Neural progenitor cell (in vitro differentiated cells): ENCODE data around the gene TMEM100. TPM values are rescaled to one million over a fixed set of nuclear protein-coding genes. Genes with fewer than 3 reads are reported as not detected.
"Not testable (repeated sequence)": the region's sequence is repeated elsewhere in the genome, so short reads cannot be mapped to it uniquely, and the experiment has no call there.

Experiments used
- DNase-seq: peaks from one replicate; pipeline ENCODE4 v3.0.0-alpha.2; 2016; ENCODE audit warnings: low spot score
- H2AFZ ChIP-seq: fragments of 200-600 bp; sonication (generic); replicated peaks from 2 replicates; pipeline ENCODE4 v1.6.1; 2016; ENCODE audit warnings: antibody characterized with exemption
- H3F3A ChIP-seq: fragments of 200-600 bp; sonication (generic); 2 replicates; pipeline ENCODE4 v1.6.1; 2016; ENCODE audit warnings: antibody characterized with exemption, low read depth
- H3K27ac ChIP-seq: fragments of 200-600 bp; sonication (generic); 2 replicates; pipeline ENCODE4 v1.5.1; 2016; ENCODE audit warnings: mild to moderate bottlenecking
- H3K27me3 ChIP-seq: fragments of 200-600 bp; sonication (generic); 2 replicates; pipeline ENCODE4 v1.6.1; 2016; ENCODE audit warnings: mild to moderate bottlenecking, moderate library complexity
- H3K36me3 ChIP-seq: fragments of 200-600 bp; sonication (generic); 2 replicates; pipeline ENCODE4 v1.5.1; 2016
- H3K4me1 ChIP-seq: fragments of 200-600 bp; sonication (generic); 2 replicates; pipeline ENCODE4 v1.6.1; 2016; ENCODE audit warnings: mixed run types
- H3K4me2 ChIP-seq: fragments of 200-600 bp; sonication (generic); 2 replicates; pipeline ENCODE4 v1.6.1; 2016
- H3K4me3 ChIP-seq: fragments of 200-600 bp; sonication (generic); 2 replicates; pipeline ENCODE4 v1.5.1; 2016
- H3K79me2 ChIP-seq: fragments of 200-600 bp; sonication (generic); 2 replicates; pipeline ENCODE4 v1.6.1; 2016; ENCODE audit warnings: low read depth
- H3K9ac ChIP-seq: fragments of 200-600 bp; sonication (generic); 2 replicates; pipeline ENCODE4 v1.6.1; 2016
- H3K9me3 ChIP-seq: fragments of 200-600 bp; sonication (generic); 2 replicates; pipeline ENCODE4 v1.5.1; 2016; ENCODE audit warnings: low read depth
- H4K20me1 ChIP-seq: fragments of 200-600 bp; sonication (generic); 2 replicates; pipeline ENCODE4 v1.6.1; 2016; ENCODE audit warnings: low read depth
- H3K27ac Mint-ChIP-seq: 3 replicates; pipeline ENCODE4 v1.8.0; 2021; ENCODE audit warnings: mixed read lengths
- H3K27me3 Mint-ChIP-seq: 2 replicates; pipeline ENCODE4 v1.8.0; 2022; ENCODE audit warnings: low read depth, mild to moderate bottlenecking, inconsistent platforms, moderate library complexity, mixed read lengths; ENCODE audit not compliant: insufficient read depth
- H3K36me3 Mint-ChIP-seq: 3 replicates; pipeline ENCODE4 v1.8.0; 2021; ENCODE audit warnings: mixed read lengths
- H3K4me1 Mint-ChIP-seq: 3 replicates; pipeline ENCODE4 v1.8.0; 2021; ENCODE audit warnings: mixed read lengths
- H3K4me3 Mint-ChIP-seq: 3 replicates; pipeline ENCODE4 v1.8.0; 2021; ENCODE audit warnings: mild to moderate bottlenecking, moderate library complexity, mixed read lengths
- H3K9me3 Mint-ChIP-seq: 3 replicates; pipeline ENCODE4 v1.8.0; 2020; ENCODE audit warnings: mixed read lengths
- CTCF ChIP-seq: fragments of 200-600 bp; sonication (generic); IDR thresholded peaks from 2 replicates; pipeline ENCODE4 v1.5.1; 2017; ENCODE audit warnings: antibody characterized with exemption, mild to moderate bottlenecking
- EZH2 ChIP-seq: fragments of 200-600 bp; sonication (generic); IDR thresholded peaks from 2 replicates; pipeline ENCODE4 v1.6.1; 2017; ENCODE audit warnings: antibody characterized with exemption, mild to moderate bottlenecking, moderate library complexity
- EZH2phosphoT487 ChIP-seq: fragments of 200-600 bp; sonication (generic); IDR thresholded peaks from 2 replicates; pipeline ENCODE4 v1.6.1; 2017; ENCODE audit warnings: antibody characterized with exemption
- total RNA-seq: library from RNA; depleted of rRNA; stranded (reverse); fragments of >200 nt; gene quantifications from 2 replicates; pipeline ENCODE4 v1.2.3, GENCODE V29; 2015; ENCODE audit warnings: low replicate concordance

TMEM100 gene
- total RNA-seq, 1 donor from 2014 or later: 1.2 TPM

GRCh38 chr17:55676274-55676673, 46.4 kb downstream of the TMEM100 start:
- H3K27ac ChIP-seq: no peak overlapping the region
- H4K20me1 ChIP-seq: no peaks in the 10 kb centered on the region
- H2AFZ ChIP-seq: no peak overlapping the region
- Mint-ChIP-seq H3K36me3 (no peaks in the 10 kb centered on the region), H3K27me3 (no peaks in the 10 kb centered on the region), H3K4me1 (no peaks in the 10 kb centered on the region), H3K9me3 (no peaks in the 10 kb centered on the region), H3K4me3 (no peak overlapping the region), H3K27ac (no peak overlapping the region)
- no peak overlapping the region for H3K4me3 ChIP-seq
- no peaks in the 10 kb centered on the region for H3K79me2 ChIP-seq
- H3K4me2 ChIP-seq: no peak overlapping the region
- TF ChIP-seq CTCF: no peak
- no peak for TF ChIP-seq EZH2
- TF ChIP-seq EZH2phosphoT487: no peak
- H3K27me3 ChIP-seq: no peaks in the 10 kb centered on the region
- H3K9ac ChIP-seq: no peak overlapping the region
- DNase-seq: no peak
- H3F3A ChIP-seq: no peaks in the 10 kb centered on the region
- no peaks in the 10 kb centered on the region for H3K9me3 ChIP-seq
- no peaks in the 10 kb centered on the region for H3K36me3 ChIP-seq
- H3K4me1 ChIP-seq: no peaks in the 10 kb centered on the region

DNA sequence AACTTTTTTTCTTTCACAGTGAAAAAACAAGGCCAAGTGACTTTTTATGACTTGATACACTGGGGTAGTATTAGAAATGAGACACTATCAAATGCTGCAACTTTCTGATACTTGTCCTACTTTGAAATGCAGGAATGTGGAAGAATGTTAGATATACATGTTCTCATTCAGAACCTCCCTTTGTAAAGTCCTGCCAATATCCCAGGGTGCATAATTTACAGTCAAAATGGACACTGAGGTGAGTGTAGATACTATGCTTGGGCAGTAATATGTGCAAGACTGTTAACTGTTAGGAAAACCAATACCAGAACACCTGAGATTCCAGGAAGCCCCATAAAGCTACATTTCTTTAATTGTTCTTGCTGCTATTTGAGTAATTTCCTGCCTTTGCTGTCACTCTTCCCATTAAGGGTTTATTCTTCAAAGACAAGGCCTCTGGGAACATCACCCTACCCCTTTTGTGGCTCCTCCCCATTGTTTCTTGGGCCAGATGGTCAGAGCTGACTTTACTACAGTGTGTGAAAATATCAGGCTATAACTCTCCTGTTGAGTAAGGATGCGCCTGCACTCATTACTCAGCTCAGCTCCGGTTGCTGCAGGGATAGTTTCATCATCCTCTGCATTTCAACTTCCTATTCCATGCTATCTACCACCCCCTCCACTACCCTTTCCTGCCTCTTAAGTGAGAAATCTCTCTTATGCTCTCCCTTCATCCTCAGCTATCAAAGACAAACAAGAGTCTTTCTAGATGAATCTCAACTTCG, 48.7 kb downstream of the TMEM100 start:
- Histone ChIP-seq H3K79me2 (no peaks in the 10 kb centered on the region), H3K9me3 (no peaks in the 10 kb centered on the region), H3K4me2 (no peak overlapping the region), H3K36me3 (no peaks in the 10 kb centered on the region), H3K27ac (no peak overlapping the region), H2AFZ (no peak overlapping the region), H3K4me1 (peaks cover 3% of the 10 kb centered on the region), H4K20me1 (no peaks in the 10 kb centered on the region), H3K9ac (no peak overlapping the region), H3K4me3 (no peak overlapping the region), H3F3A (no peaks in the 10 kb centered on the region), H3K27me3 (no peaks in the 10 kb centered on the region)
- no peak for DNase-seq
- Mint-ChIP-seq H3K9me3 (no peaks in the 10 kb centered on the region), H3K27me3 (peaks cover 2% of the 10 kb centered on the region), H3K36me3 (no peaks in the 10 kb centered on the region), H3K27ac (no peak overlapping the region), H3K4me3 (no peak overlapping the region), H3K4me1 (peaks cover 12% of the 10 kb centered on the region)
- no peak for TF ChIP-seq EZH2phosphoT487
- TF ChIP-seq CTCF: no peak

DNA sequence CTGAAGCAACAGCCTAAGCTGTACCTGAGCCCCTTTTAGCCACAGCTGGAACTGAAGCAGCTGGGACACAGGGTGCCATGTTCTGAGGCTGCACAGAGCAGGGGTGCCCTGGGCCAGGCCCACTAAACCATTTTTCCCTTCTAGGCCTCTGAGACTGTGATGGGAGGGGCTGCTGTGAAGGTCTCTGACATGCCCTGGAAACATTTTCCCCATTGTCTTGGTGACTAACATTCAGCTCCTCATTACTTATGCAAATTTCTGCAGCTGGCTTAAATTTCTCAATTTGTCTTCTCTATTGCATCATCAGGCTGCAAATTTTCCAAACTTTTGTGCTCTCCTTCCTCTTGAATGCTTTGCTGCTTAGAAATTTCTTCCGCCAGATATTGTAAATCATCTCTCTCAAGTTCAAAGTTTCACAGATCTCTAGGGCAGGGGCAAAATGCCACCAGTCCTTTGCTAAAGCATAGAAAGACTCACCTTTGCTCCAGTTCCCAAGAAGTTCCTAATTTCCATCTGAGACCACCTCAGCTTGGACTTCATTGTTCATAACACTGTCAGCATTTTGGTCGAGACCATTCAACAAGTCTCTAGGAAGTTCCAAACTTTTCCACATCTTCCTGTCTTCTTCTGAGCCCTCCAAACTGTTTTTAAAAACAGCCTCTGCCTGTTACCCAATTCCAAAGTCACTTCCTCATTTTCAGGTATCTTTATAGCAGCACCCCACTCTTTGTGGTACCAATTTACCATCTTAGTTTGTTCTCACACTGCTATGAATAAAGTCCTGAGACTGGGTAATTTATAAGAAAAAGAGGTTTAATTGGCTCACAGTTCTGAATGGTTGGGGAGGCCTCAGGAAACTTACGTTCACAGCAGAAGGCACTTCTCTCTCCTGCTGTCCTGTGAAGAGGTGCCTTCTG, 49.8 kb downstream of the TMEM100 start:
- no peak overlapping the region for H3K27ac ChIP-seq
- no peak for DNase-seq
- Mint-ChIP-seq H3K27me3 (peaks cover 2% of the 10 kb centered on the region), H3K27ac (no peak overlapping the region), H3K4me3 (no peak overlapping the region), H3K9me3 (no peaks in the 10 kb centered on the region), H3K36me3 (no peaks in the 10 kb centered on the region), H3K4me1 (peaks cover 22% of the 10 kb centered on the region)
- H3F3A ChIP-seq: no peaks in the 10 kb centered on the region
- no peaks in the 10 kb centered on the region for H3K9me3 ChIP-seq
- H3K4me3 ChIP-seq: no peak overlapping the region
- peaks cover 8% of the 10 kb centered on the region for H3K4me1 ChIP-seq
- H4K20me1 ChIP-seq: no peaks in the 10 kb centered on the region
- no peaks in the 10 kb centered on the region for H3K79me2 ChIP-seq
- no peak for TF ChIP-seq EZH2
- no peak overlapping the region for H2AFZ ChIP-seq
- H3K4me2 ChIP-seq: no peak overlapping the region
- no peaks in the 10 kb centered on the region for H3K27me3 ChIP-seq
- H3K36me3 ChIP-seq: no peaks in the 10 kb centered on the region
- H3K9ac ChIP-seq: no peak overlapping the region

- not testable (repeated sequence) for H4K20me1 ChIP-seq, H3K27ac Mint-ChIP-seq, H3K9me3 Mint-ChIP-seq, H3K9me3 ChIP-seq, H3K4me3 Mint-ChIP-seq, H3K9ac ChIP-seq, H3K79me2 ChIP-seq, H3F3A ChIP-seq, H3K27me3 ChIP-seq, H3K36me3 Mint-ChIP-seq, H3K4me1 ChIP-seq, H3K27me3 Mint-ChIP-seq, H3K27ac ChIP-seq, H3K4me2 ChIP-seq, DNase-seq, H3K36me3 ChIP-seq, H2AFZ ChIP-seq, H3K4me3 ChIP-seq
- H3K4me1 Mint-ChIP-seq: peaks cover 26% of the 10 kb centered on the region
Observed at GRCh38 chr17:55672010-55672409, 50.7 kb downstream of the TMEM100 start.

Other genes starting within 250 kb of the TMEM100 start
- not detected in 2 replicates for gene SMIM36, start 211.4 kb downstream of the TMEM100 start, total RNA-seq
- gene PCTP, start 28.2 kb upstream of the TMEM100 start, total RNA-seq: 26.5 and 30.4 TPM in 2 replicates